T-cell (primary cell): Measurements from ENCODE around the gene MRPS5. TPM values are rescaled to one million over a fixed set of nuclear protein-coding genes. Genes with fewer than 3 reads are reported as not detected.

Source experiments
- ATAC-seq, 4 experiments: fragments of 200-7000 bp in 3 of 4; fragments of 150-1000 bp in 1 of 4; cut with Tn5 transposase; replicated peaks in 1 of 4; 1 replicate in 3 of 4; 2 replicates in 1 of 4; pipeline ENCODE4 v1.10.0; 2021; ENCODE audit warnings: moderate library complexity in 3 of 4, mild to moderate bottlenecking in 2 of 4, moderate number of reproducible peaks in 1 of 4
- CTCF ChIA-PET, 2 donors: fragments of 300-600 bp; sonication (Branson Sonifier 250); formaldehyde crosslinking; loops; one replicate each; lab custom pipeline; 2022; ENCODE audit warnings: antibody characterized with exemption in 2 of 2; lab: Charles Lee
- POLR2A ChIA-PET, 2 donors: fragments of 300-600 bp; sonication (Branson Sonifier 250); formaldehyde crosslinking; loops; one replicate each; lab custom pipeline; 2022; ENCODE audit warnings: antibody characterized with exemption in 2 of 2; lab: Charles Lee
- DNase-seq, 35 experiments: peaks; one replicate each; pipeline versions ENCODE4 v3.0.0 to v3.0.0-alpha.2; 2013 to 2023
- H3K27ac ChIP-seq: one replicate; pipeline ENCODE4 v1.5.1; 2013; ENCODE audit warnings: low read length
- H3K27me3 ChIP-seq, 2 experiments: replicated peaks in 1 of 2; 1 replicate in 1 of 2; 2 replicates in 1 of 2; pipeline versions ENCODE4 v1.6.1 to v1.7.0; 2013; ENCODE audit warnings: low read length in 1 of 2, mixed read lengths in 1 of 2; ENCODE audit not compliant: control insufficient read depth in 2 of 2, insufficient read depth in 2 of 2; ENCODE audit errors: extremely low read depth in 1 of 2
- H3K36me3 ChIP-seq, 2 donors: 1 replicate in 1 of 2; 2 replicates in 1 of 2; pipeline versions ENCODE4 v1.6.1 to v1.7.0; 2013; ENCODE audit warnings: low read length in 1 of 2; ENCODE audit not compliant: control insufficient read depth in 2 of 2, insufficient read depth in 1 of 2; ENCODE audit errors: extremely low read depth in 1 of 2
- H3K4me1 ChIP-seq, 2 experiments: 1 replicate in 1 of 2; 2 replicates in 1 of 2; pipeline versions ENCODE4 v1.6.1 to v1.7.0; 2013; ENCODE audit warnings: low read length in 2 of 2, mixed read lengths in 1 of 2; ENCODE audit not compliant: insufficient read depth in 2 of 2, control insufficient read depth in 1 of 2; ENCODE audit errors: extremely low read depth in 1 of 2
- H3K4me3 ChIP-seq, 2 donors: 1 replicate in 1 of 2; 2 replicates in 1 of 2; pipeline versions ENCODE4 v1.5.1 to v1.7.0; 2013; ENCODE audit warnings: mild to moderate bottlenecking in 2 of 2, low read length in 1 of 2, moderate library complexity in 1 of 2; ENCODE audit not compliant: control insufficient read depth in 1 of 2; ENCODE audit errors: extremely low read depth in 1 of 2
- H3K9me3 ChIP-seq: 2 replicates; pipeline ENCODE4 v1.7.0; 2013
- H3K27ac Mint-ChIP-seq, 2 donors: one replicate each; pipeline ENCODE4 v1.8.0; 2020 to 2021; ENCODE audit warnings: mild to moderate bottlenecking in 2 of 2, mixed read lengths in 2 of 2
- H3K27me3 Mint-ChIP-seq, 2 donors: one replicate each; pipeline ENCODE4 v1.8.0; 2021 to 2022; ENCODE audit warnings: mixed read lengths in 2 of 2
- H3K36me3 Mint-ChIP-seq: one replicate; pipeline ENCODE4 v1.8.0; 2021; ENCODE audit warnings: mixed read lengths
- H3K4me1 Mint-ChIP-seq, 3 donors: one replicate each; pipeline ENCODE4 v1.8.0; 2020 to 2022; ENCODE audit warnings: mixed read lengths in 3 of 3, mild to moderate bottlenecking in 1 of 3
- H3K4me3 Mint-ChIP-seq, 3 donors: one replicate each; pipeline ENCODE4 v1.8.0; 2020 to 2022; ENCODE audit warnings: mild to moderate bottlenecking in 3 of 3, mixed read lengths in 3 of 3, moderate library complexity in 3 of 3
- H3K9me3 Mint-ChIP-seq, 3 donors: one replicate each; pipeline ENCODE4 v1.8.0; 2020 to 2022; ENCODE audit warnings: mixed read lengths in 3 of 3
- WGBS: methylation state at CpG from one replicate; pipeline ENCODE4 v1.1.5; 2013; ENCODE audit warnings: missing lambda C conversion rate; ENCODE audit not compliant: insufficient coverage; 5-methylcytosine and 5-hydroxymethylcytosine counted together
- total RNA-seq, 35 experiments: library from RNA in 6 of 35; stranded (reverse) in 6 of 35; fragments of 120-200 nt in 1 of 35; gene quantifications; one replicate each; pipeline versions ENCODE4 v1.2.1 to v1.2.4 and lab custom pipeline; 2013 to 2026

MRPS5 gene
- total RNA-seq, 5 donors from 2014 or later (not counting 1 experiment from before 2014, with no cell fraction given), result 32.3 to 58.3 (median 57.0) TPM

GRCh38 chr2:95049961-95050360, 71.6 kb downstream of the MRPS5 start:
- no peak overlapping the region for H3K4me3 ChIP-seq
- ATAC-seq (no peak), DNase-seq (no peak)
- H3K27me3 Mint-ChIP-seq, result no peaks in the 10 kb centered on the region
- peaks cover 25% of the 10 kb centered on the region for H3K36me3 Mint-ChIP-seq
- no peaks in the 10 kb centered on the region for H3K9me3 ChIP-seq
- CTCF ChIA-PET, result no interaction called here
- peaks cover 0 to 9% of the 10 kb centered on the region in 2 experiments for H3K27me3 ChIP-seq
- peak overlapping the region; percentile 80 to 96 for H3K27ac Mint-ChIP-seq
- H3K9me3 Mint-ChIP-seq, result no peaks in the 10 kb centered on the region
- no peak overlapping the region for H3K27ac ChIP-seq
- H3K4me1 Mint-ChIP-seq, result peaks cover 76 to 90% (median 84%) of the 10 kb centered on the region in 3 donors
- POLR2A ChIA-PET, result no interaction called here
- no peak overlapping the region for H3K4me3 Mint-ChIP-seq
- peaks cover 0 to 63% of the 10 kb centered on the region in 2 experiments for H3K4me1 ChIP-seq
- WGBS, result 57% methylated on average over 1 of the region's 6 CpGs
- peaks cover 5 to 38% of the 10 kb centered on the region in 2 donors for H3K36me3 ChIP-seq

- Histone ChIP-seq H3K4me1 (peaks cover 0 to 62% of the 10 kb centered on the region in 2 experiments), H3K27me3 (peaks cover 0 to 9% of the 10 kb centered on the region in 2 experiments), H3K36me3 (peaks cover 5 to 41% of the 10 kb centered on the region in 2 donors), H3K9me3 (no peaks in the 10 kb centered on the region), H3K4me3 (no peak overlapping the region), H3K27ac (no peak overlapping the region)
- ATAC-seq (no peak), DNase-seq (no peak)
- Mint-ChIP-seq H3K4me1 (peaks cover 75 to 88% (median 84%) of the 10 kb centered on the region in 3 donors), H3K36me3 (peaks cover 25% of the 10 kb centered on the region), H3K27ac (peak overlapping the region; percentile 80 to 96), H3K27me3 (no peaks in the 10 kb centered on the region), H3K4me3 (no peak overlapping the region), H3K9me3 (no peaks in the 10 kb centered on the region)
- 100% methylated on average over 8 of the region's 10 CpGs for WGBS
- ChIA-PET CTCF (no interaction called here), POLR2A (no interaction called here)
These were observed 72.0 kb downstream of the MRPS5 start for GRCh38 chr2:95049683-95049955.

DNA sequence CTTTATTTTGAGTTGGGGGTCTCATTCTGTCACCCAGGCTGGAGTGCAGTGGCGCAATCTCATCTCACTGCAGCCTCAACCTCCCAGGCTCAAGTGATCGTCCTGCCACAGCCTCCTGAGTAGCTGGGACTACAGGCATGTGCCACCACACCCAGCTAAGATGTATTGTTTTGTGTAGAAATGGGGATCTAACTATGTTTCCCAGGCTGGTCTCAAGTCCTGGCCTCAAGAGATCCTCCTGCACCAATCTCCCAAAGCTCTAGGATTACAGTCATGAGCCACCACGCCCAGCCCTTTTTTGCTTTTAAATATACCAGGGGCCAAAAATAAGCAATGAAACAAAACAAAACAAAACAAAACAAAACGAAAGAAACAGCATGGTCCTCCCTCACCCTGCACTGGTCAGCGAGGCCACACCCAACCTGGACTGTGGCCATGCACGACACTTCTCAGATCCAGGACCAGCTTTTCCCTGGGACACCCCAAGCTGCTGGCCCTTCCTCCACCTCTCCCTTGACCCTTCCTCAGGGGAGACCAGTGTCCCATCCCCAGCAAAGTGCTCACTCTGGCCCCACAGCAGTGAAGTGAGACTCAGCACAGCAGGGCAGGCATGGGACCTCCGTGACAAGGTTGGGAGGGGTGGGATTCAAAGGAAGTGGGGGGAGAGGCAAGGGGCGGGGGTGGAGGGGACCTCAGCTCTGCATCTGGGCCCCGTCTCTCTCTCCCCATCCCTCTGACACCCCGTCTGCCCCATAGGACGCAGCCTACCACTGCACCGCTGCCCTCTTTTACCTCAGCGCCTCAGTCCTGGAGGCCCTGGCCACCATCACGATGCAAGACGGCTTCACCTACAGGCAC, 72.6 kb downstream of the MRPS5 start:
- no peaks in the 10 kb centered on the region for H3K9me3 ChIP-seq
- peak overlapping the region; percentile 77 to 96 for H3K27ac Mint-ChIP-seq
- peaks cover 70 to 88% (median 83%) of the 10 kb centered on the region in 3 donors for H3K4me1 Mint-ChIP-seq
- no peak overlapping the region for H3K4me3 ChIP-seq
- ATAC-seq (no peak), DNase-seq (no peak)
- H3K36me3 ChIP-seq, result peaks cover 5 to 44% of the 10 kb centered on the region in 2 donors
- H3K4me3 Mint-ChIP-seq, result peak overlapping the region in 1 of 3 donors; percentile 44
- no peak overlapping the region for H3K27ac ChIP-seq
- H3K36me3 Mint-ChIP-seq, result peaks cover 28% of the 10 kb centered on the region
- CTCF ChIA-PET, result no interaction called here
- H3K27me3 ChIP-seq, result peaks cover 0 to 9% of the 10 kb centered on the region in 2 experiments
- POLR2A ChIA-PET, result no interaction called here
- no peaks in the 10 kb centered on the region for H3K27me3 Mint-ChIP-seq
- 83% methylated on average over 7 of the region's 15 CpGs for WGBS
- no peaks in the 10 kb centered on the region for H3K9me3 Mint-ChIP-seq
- peaks cover 0 to 57% of the 10 kb centered on the region in 2 experiments for H3K4me1 ChIP-seq

GRCh38 chr2:95047629-95048510, 73.7 kb downstream of the MRPS5 start:
- Mint-ChIP-seq H3K36me3 (peaks cover 26% of the 10 kb centered on the region), H3K27me3 (no peaks in the 10 kb centered on the region), H3K9me3 (no peaks in the 10 kb centered on the region), H3K4me1 (peaks cover 67 to 88% (median 82%) of the 10 kb centered on the region in 3 donors), H3K4me3 (peak overlapping the region in 1 of 3 donors; percentile 33), H3K27ac (peak overlapping the region; percentile 77 to 81)
- ChIA-PET POLR2A (no interaction called here), CTCF (no interaction called here)
- no peak for DNase-seq
- Histone ChIP-seq H3K27me3 (peaks cover 0 to 13% of the 10 kb centered on the region in 2 experiments), H3K9me3 (no peaks in the 10 kb centered on the region), H3K27ac (no peak overlapping the region), H3K4me1 (peaks cover 3 to 55% of the 10 kb centered on the region in 2 experiments), H3K36me3 (peaks cover 5 to 44% of the 10 kb centered on the region in 2 donors), H3K4me3 (no peak overlapping the region)
- ATAC-seq, result no peak
- whole genome bisulfite sequencing, result 76% methylated on average over 11 of the region's 17 CpGs

DNA sequence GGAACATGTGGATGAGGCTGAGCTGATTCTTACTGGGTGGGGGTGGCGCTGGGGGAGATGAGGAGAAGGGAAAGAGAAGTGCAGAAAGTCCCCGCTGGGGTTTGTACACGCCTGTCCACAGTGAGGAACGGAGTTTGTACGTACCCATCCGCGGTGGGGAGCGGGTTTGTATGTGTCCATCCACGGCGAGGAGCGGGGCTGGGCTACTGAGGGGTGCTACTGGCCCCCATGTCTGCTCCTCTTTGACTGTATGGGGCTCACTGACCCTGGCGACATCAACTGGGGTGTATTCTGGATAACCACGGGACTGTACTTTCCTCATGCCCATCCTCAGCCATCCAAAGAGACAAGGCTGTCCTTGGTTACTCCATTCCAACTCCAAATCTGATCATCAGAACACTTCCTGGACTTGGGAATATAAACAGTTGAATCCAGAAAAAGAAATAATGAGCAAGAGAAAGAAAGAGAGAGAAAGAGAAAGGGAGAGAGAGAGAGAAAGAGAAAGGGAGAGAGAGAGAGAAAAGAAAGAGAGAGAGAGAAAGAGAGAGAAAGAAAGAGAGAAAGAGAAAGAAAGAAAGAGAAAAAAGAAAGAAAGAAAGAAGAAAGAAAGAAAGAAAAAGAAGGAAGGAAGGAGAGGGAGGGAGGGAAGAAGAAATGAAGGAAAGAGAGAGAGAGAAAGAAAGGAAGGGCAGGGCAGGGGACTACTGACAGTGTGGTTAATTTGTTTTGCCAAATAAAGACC, 75.1 kb downstream of the MRPS5 start:
- POLR2A ChIA-PET, result interaction anchor here in 1 of 2 donors (0.6 kb wide), 1 partner anchor 23 kb away, joined by 6 read pairs; no protein-coding TSS in a partner anchor
- H3K4me3 Mint-ChIP-seq, result peak overlapping the region in 1 of 3 donors; percentile 33
- DNase-seq (no peak), ATAC-seq (no peak)
- H3K36me3 ChIP-seq, result peaks cover 5 to 33% of the 10 kb centered on the region in 2 donors
- H3K27me3 ChIP-seq, result peaks cover 0 to 13% of the 10 kb centered on the region in 2 experiments
- peaks cover 68 to 87% (median 84%) of the 10 kb centered on the region in 3 donors for H3K4me1 Mint-ChIP-seq
- H3K4me3 ChIP-seq, result no peak overlapping the region
- H3K27ac Mint-ChIP-seq, result peak overlapping the region; percentile 77 to 81
- H3K9me3 Mint-ChIP-seq, result no peaks in the 10 kb centered on the region
- peaks cover 3 to 53% of the 10 kb centered on the region in 2 experiments for H3K4me1 ChIP-seq
- H3K27me3 Mint-ChIP-seq, result no peaks in the 10 kb centered on the region
- H3K9me3 ChIP-seq, result no peaks in the 10 kb centered on the region
- no peak overlapping the region for H3K27ac ChIP-seq
- WGBS, result 95% methylated on average over 10 of the region's 13 CpGs
- H3K36me3 Mint-ChIP-seq, result peaks cover 19% of the 10 kb centered on the region
- CTCF ChIA-PET, result interaction anchor here in 1 of 2 donors (0.6 to 0.8 kb wide), 3 partner anchors 9 to 33 kb away, joined by 3 to 9 read pairs (median 3); no protein-coding TSS in a partner anchor
